ENCODE results near the gene CD81. TPM values are rescaled to one million over a fixed set of nuclear protein-coding genes. Genes with fewer than 3 reads are reported as not detected.
A peak's percentile ranks its signal among the peaks of the same experiment; 100 is the strongest.

Gene CD81
- total RNA-seq, 1 experiment from 2014 or later: 237 TPM

DNA sequence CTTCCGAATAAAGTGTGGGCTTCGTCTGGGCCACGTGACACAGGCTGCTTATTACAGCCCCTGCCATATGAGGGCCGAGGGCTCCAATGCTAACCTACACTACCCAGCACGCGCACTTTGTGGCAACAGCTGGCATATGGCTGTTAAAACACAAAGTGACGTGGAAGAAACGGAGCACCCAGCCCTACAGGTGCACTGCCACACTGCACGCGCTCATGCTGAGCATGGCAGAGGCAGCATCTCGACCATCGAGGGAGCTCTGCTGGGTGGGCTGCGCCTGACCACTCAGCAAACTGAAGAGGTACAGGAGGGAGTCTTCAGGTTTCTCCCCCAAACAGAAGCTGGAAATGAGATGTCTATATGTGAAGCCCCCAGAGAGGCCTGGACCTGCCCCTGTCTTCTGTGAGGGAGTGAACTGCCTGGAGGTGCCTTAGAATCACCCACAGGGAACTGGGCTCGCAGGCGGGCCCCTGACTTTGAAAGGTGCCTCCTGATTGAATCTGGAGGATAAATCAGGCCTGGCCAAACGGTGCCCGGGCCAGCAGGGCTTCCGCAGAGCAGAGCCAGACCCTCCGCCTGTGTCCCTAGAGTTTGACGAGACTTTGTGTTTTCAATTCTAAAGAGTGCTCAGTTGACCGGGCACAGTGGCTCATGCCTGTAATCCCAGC is 41.7 kb downstream of the CD81 start:
- Mint-ChIP-seq H3K4me3 (no peak overlapping the region), H3K4me1 (no peaks in the 10 kb centered on the region), H3K36me3 (no peaks in the 10 kb centered on the region), H3K9me3 (no peaks in the 10 kb centered on the region), H3K27ac (no peak overlapping the region), H3K27me3 (ENCODE audit: low read depth) (no peaks in the 10 kb centered on the region)
- POLR2A ChIA-PET: no interaction called here
- ATAC-seq: no peak
- CTCF ChIA-PET: interaction anchor here (0.7 to 7.6 kb wide), 25 partner anchors 9 to 474 kb away, joined by 3 to 398 read pairs (median 9); partner anchors contain the start of genes C11orf21, CD81, TSPAN32 and TSSC4
- DNase-seq (ENCODE audit: low spot score): no peak
- no peak for TF ChIP-seq TEAD4 (CRISPR knock-in tag; IDR thresholded peaks at IDR 0.05)
- TF ChIP-seq, protein P1, sequence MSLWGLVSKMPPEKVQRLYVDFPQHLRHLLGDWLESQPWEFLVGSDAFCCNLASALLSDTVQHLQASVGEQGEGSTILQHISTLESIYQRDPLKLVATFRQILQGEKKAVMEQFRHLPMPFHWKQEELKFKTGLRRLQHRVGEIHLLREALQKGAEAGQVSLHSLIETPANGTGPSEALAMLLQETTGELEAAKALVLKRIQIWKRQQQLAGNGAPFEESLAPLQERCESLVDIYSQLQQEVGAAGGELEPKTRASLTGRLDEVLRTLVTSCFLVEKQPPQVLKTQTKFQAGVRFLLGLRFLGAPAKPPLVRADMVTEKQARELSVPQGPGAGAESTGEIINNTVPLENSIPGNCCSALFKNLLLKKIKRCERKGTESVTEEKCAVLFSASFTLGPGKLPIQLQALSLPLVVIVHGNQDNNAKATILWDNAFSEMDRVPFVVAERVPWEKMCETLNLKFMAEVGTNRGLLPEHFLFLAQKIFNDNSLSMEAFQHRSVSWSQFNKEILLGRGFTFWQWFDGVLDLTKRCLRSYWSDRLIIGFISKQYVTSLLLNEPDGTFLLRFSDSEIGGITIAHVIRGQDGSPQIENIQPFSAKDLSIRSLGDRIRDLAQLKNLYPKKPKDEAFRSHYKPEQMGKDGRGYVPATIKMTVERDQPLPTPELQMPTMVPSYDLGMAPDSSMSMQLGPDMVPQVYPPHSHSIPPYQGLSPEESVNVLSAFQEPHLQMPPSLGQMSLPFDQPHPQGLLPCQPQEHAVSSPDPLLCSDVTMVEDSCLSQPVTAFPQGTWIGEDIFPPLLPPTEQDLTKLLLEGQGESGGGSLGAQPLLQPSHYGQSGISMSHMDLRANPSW (CRISPR knock-in tag; conservative IDR thresholded peaks at IDR 0.05; ENCODE audit: low read depth): no peak
- no peak for TF ChIP-seq MXD4 (CRISPR knock-in tag; IDR thresholded peaks at IDR 0.05; ENCODE audit: borderline replicate concordance)
- no peak for TF ChIP-seq ZNF138 (CRISPR knock-in tag; conservative IDR thresholded peaks at IDR 0.05)
- no peak for TF ChIP-seq HMGA2 (CRISPR knock-in tag; IDR thresholded peaks at IDR 0.05)

DNA sequence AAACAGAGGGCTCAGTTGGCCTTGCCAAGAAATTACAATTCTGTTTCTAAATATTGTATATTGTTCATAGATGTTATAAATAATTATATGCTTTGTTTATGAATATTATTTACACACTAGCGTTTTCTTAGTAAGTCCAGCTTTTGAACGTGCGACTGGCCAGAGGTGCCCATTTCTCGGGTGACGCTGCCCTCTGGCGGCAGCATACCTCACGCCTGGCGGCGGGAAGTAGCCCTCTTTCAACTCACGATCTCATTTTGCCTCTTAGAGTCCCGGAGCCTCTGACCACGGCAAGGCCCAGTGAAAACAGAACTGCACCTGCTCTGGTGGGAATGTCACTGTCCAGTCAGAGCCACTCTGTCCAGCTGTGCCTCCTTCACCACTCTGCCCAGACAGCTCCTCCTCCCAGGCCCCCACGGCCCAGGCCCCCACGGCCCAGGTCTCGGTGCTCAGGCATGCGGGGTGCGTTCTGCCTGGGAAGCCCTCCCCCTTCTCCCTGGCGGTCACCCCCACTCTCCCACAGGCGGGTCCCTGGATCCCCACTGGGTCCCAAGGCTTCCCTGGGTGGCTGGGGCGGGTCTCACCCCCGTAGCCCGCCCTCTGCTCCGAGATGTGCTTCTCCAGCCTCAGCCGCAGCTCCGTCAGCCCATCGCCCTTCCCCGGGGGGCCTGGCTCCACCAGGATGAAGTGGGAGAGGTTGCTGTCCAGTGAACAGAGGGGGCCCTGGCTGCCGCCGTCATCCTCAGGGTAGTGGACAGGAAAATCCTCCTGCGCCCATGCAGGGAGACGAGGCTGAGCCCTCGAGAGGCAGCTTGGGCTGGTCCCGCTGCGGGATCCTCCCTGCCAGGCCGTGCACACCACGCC is 42.8 kb downstream of the CD81 start:
- H3K4me3 Mint-ChIP-seq: no peak overlapping the region

DNA sequence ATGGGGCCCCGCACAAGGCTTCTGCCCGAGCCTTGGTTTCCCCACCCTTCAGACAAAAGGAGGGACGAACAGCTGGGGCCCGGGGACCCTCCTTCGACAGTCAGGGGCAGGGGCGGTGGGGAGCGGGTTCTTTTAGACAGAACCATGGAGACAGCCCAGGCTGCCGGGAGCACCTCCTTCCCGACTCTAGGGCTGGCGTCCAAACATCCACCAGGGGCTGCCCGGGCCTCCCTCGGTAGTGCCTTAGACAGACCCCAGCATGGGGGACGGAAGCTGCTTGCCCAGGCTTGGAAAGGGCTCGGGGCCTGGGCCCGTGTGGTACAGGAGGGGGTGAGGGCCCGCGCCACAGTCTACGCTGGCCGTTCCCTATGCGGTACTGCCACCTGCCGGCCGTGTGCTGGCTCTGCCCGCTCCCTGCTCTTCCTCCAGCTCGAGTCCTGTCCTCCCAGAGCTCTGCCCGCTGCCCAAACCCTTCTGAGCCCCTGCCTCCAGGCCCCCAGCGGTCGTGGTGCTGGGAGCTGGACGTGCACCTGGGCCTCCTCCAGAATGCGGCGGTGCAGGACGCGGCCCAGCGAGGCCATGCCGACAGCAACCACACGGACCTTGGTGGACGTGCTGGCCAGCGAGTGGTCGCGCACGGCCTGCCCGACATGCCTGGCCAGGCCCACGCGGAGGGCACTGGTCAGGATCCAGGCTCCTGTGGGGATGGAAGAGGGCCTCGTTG is 43.6 kb downstream of the CD81 start:
- Mint-ChIP-seq H3K4me3 (no peak overlapping the region), H3K4me1 (no peaks in the 10 kb centered on the region), H3K27me3 (ENCODE audit: low read depth) (peaks cover 4% of the 10 kb centered on the region), H3K9me3 (no peaks in the 10 kb centered on the region), H3K36me3 (no peaks in the 10 kb centered on the region), H3K27ac (no peak overlapping the region)
- peak; percentile 84 for DNase-seq (ENCODE audit: low spot score)
- peak; percentile 94 for ATAC-seq
- CTCF ChIA-PET: interaction anchor here (0.6 to 7.6 kb wide), 47 partner anchors 12 to 768 kb away, joined by 3 to 398 read pairs (median 5); partner anchors contain the start of genes C11orf21, CD81, TSPAN32 and TSSC4
- POLR2A ChIA-PET: interaction anchor here (0.7 to 1.7 kb wide), 2 partner anchors 20 to 116 kb away, joined by 4 read pairs; partner anchors contain the start of gene TSSC4
- TF ChIP-seq, protein P2, sequence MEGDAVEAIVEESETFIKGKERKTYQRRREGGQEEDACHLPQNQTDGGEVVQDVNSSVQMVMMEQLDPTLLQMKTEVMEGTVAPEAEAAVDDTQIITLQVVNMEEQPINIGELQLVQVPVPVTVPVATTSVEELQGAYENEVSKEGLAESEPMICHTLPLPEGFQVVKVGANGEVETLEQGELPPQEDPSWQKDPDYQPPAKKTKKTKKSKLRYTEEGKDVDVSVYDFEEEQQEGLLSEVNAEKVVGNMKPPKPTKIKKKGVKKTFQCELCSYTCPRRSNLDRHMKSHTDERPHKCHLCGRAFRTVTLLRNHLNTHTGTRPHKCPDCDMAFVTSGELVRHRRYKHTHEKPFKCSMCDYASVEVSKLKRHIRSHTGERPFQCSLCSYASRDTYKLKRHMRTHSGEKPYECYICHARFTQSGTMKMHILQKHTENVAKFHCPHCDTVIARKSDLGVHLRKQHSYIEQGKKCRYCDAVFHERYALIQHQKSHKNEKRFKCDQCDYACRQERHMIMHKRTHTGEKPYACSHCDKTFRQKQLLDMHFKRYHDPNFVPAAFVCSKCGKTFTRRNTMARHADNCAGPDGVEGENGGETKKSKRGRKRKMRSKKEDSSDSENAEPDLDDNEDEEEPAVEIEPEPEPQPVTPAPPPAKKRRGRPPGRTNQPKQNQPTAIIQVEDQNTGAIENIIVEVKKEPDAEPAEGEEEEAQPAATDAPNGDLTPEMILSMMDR (IDR thresholded peaks at IDR 0.05): peak; percentile 78
- TF ChIP-seq ZNF263 (CRISPR knock-in tag; IDR thresholded peaks at IDR 0.05; ENCODE audit: low read depth): 0 out of 2 replicates have a peak, but pooled peaks have one; percentile 24
- TF ChIP-seq FOXP1 (CRISPR knock-in tag; IDR thresholded peaks at IDR 0.05; ENCODE audit: borderline replicate concordance): peak; percentile 23; the same call in 1 of the 2 replicates
- TF ChIP-seq ETV6 (CRISPR knock-in tag; IDR thresholded peaks at IDR 0.05): no peak
- TF ChIP-seq, protein P3, sequence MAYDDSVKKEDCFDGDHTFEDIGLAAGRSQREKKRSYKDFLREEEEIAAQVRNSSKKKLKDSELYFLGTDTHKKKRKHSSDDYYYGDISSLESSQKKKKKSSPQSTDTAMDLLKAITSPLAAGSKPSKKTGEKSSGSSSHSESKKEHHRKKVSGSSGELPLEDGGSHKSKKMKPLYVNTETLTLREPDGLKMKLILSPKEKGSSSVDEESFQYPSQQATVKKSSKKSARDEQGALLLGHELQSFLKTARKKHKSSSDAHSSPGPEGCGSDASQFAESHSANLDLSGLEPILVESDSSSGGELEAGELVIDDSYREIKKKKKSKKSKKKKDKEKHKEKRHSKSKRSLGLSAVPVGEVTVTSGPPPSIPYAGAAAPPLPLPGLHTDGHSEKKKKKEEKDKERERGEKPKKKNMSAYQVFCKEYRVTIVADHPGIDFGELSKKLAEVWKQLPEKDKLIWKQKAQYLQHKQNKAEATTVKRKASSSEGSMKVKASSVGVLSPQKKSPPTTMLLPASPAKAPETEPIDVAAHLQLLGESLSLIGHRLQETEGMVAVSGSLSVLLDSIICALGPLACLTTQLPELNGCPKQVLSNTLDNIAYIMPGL (CRISPR knock-in tag; IDR thresholded peaks at IDR 0.05): peak; percentile 52; the same call in 1 of the 2 replicates

More for the DNA sequence above, 42.8 kb downstream of the CD81 start:
- H3K36me3 Mint-ChIP-seq: no peaks in the 10 kb centered on the region
- ATAC-seq (peak; percentile 32), DNase-seq (ENCODE audit: low spot score) (peak; percentile 78)
- peaks cover 4% of the 10 kb centered on the region for H3K27me3 Mint-ChIP-seq (ENCODE audit: low read depth)
- H3K9me3 Mint-ChIP-seq: no peaks in the 10 kb centered on the region
- POLR2A ChIA-PET: interaction anchor here (0.7 to 1.7 kb wide), 2 partner anchors 19 to 115 kb away, joined by 4 read pairs; partner anchors contain the start of gene TSSC4
- H3K27ac Mint-ChIP-seq: no peak overlapping the region
- CTCF ChIA-PET: interaction anchor here (0.5 to 7.6 kb wide), 51 partner anchors 8 to 767 kb away, joined by 3 to 398 read pairs (median 5); partner anchors contain the start of genes C11orf21, CD81, TSPAN32 and TSSC4
- H3K4me1 Mint-ChIP-seq: no peaks in the 10 kb centered on the region
- TF ChIP-seq, protein P2 (IDR thresholded peaks at IDR 0.05): peak; percentile 45; the same call in 1 of the 2 replicates
- TF ChIP-seq SMAD4 (CRISPR knock-in tag; IDR thresholded peaks at IDR 0.05): no peak

Measured in WTC11 (cell line).